H7 (cell line): Measurements from ENCODE around the gene SMURF2. TPM values are rescaled to one million over a fixed set of nuclear protein-coding genes. Genes with fewer than 3 reads are reported as not detected.

Experiments used
- DNase-seq: peaks from one replicate; pipeline ENCODE4 v3.0.0; 2012
- H3K27me3 ChIP-seq: 2 replicates; pipeline ENCODE4 v1.6.0; 2011; ENCODE audit warnings: mild to moderate bottlenecking, low read length; ENCODE audit not compliant: control insufficient read depth, insufficient read depth
- H3K36me3 ChIP-seq: replicated peaks from 2 replicates; pipeline ENCODE4 v1.5.1; 2011; ENCODE audit warnings: low read length; ENCODE audit not compliant: control insufficient read depth, insufficient read depth
- H3K4me3 ChIP-seq: 2 replicates; pipeline ENCODE4 v1.5.1; 2011; ENCODE audit warnings: low read depth, mild to moderate bottlenecking, control low read depth, low read length, moderate library complexity; ENCODE audit not compliant: insufficient read depth
- total RNA-seq: library from RNA; depleted of rRNA; stranded (reverse); fragments of >200 nt; shearing (Covaris generic); gene quantifications from 2 replicates; pipeline ENCODE4 v1.2.3, GENCODE V29; 2014; rRNA removed

SMURF2 gene
- total RNA-seq: 33.9 and 36.2 TPM in 2 replicates

GRCh38 chr17:64661976-64662773 is at the start of gene SMURF2:
TSS of gene SMURF2 (minus strand) at chr17:64662307. CDS start at chr17:64661880, 427 bp downstream.
- peak within 1 kb of the TSS; percentile 67 for H3K4me3 ChIP-seq
- DNase-seq: peak; percentile 96
- H3K36me3 ChIP-seq: no peaks in the 10 kb centered on the region
- H3K27me3 ChIP-seq: no peaks in the 10 kb centered on the region

- DNase-seq: no peak
- Histone ChIP-seq H3K27me3 (no peaks in the 10 kb centered on the region), H3K36me3 (no peaks in the 10 kb centered on the region), H3K4me3 (no peak overlapping the region)
These were observed 47.4 kb upstream of the SMURF2 start for GRCh38 chr17:64709481-64709880.

GRCh38 chr17:64707050-64707591 is 45.0 kb upstream of the SMURF2 start:
- no peak for DNase-seq
- Histone ChIP-seq H3K36me3 (no peaks in the 10 kb centered on the region), H3K27me3 (no peaks in the 10 kb centered on the region), H3K4me3 (no peak overlapping the region)

GRCh38 chr17:64706224-64707049 is 44.3 kb upstream of the SMURF2 start:
- Histone ChIP-seq H3K36me3 (no peaks in the 10 kb centered on the region), H3K27me3 (no peaks in the 10 kb centered on the region), H3K4me3 (no peak overlapping the region)
- no peak for DNase-seq

GRCh38 chr17:64702815-64703214 is 40.7 kb upstream of the SMURF2 start:
- Histone ChIP-seq H3K27me3 (no peaks in the 10 kb centered on the region), H3K4me3 (no peak overlapping the region), H3K36me3 (no peaks in the 10 kb centered on the region)
- DNase-seq: no peak

GRCh38 chr17:64698725-64699124 is 36.6 kb upstream of the SMURF2 start:
- Histone ChIP-seq H3K27me3 (no peaks in the 10 kb centered on the region), H3K36me3 (no peaks in the 10 kb centered on the region), H3K4me3 (no peak overlapping the region)
- no peak for DNase-seq

- Histone ChIP-seq H3K36me3 (no peaks in the 10 kb centered on the region), H3K4me3 (no peak overlapping the region), H3K27me3 (no peaks in the 10 kb centered on the region)
- DNase-seq: no peak
These were observed 32.1 kb upstream of the SMURF2 start for GRCh38 chr17:64694207-64694606.

GRCh38 chr17:64692187-64692586 is 30.1 kb upstream of the SMURF2 start:
- DNase-seq: no peak
- Histone ChIP-seq H3K4me3 (no peak overlapping the region), H3K27me3 (no peaks in the 10 kb centered on the region), H3K36me3 (no peaks in the 10 kb centered on the region)

- Histone ChIP-seq H3K4me3 (no peak overlapping the region), H3K36me3 (no peaks in the 10 kb centered on the region), H3K27me3 (no peaks in the 10 kb centered on the region)
- DNase-seq: no peak
These were observed 27.0 kb upstream of the SMURF2 start for GRCh38 chr17:64689106-64689505.

- H3K36me3 ChIP-seq: no peaks in the 10 kb centered on the region
- no peak overlapping the region for H3K4me3 ChIP-seq
- no peak for DNase-seq
- no peaks in the 10 kb centered on the region for H3K27me3 ChIP-seq
These were observed 26.4 kb upstream of the SMURF2 start for GRCh38 chr17:64688481-64688880.

GRCh38 chr17:64687961-64688360 is 25.9 kb upstream of the SMURF2 start:
- H3K36me3 ChIP-seq: no peaks in the 10 kb centered on the region
- no peak for DNase-seq
- H3K27me3 ChIP-seq: no peaks in the 10 kb centered on the region
- no peak overlapping the region for H3K4me3 ChIP-seq

- no peak for DNase-seq
- Histone ChIP-seq H3K36me3 (no peaks in the 10 kb centered on the region), H3K4me3 (no peak overlapping the region), H3K27me3 (no peaks in the 10 kb centered on the region)
These were observed 25.3 kb upstream of the SMURF2 start for GRCh38 chr17:64687376-64687775.

- no peak overlapping the region for H3K4me3 ChIP-seq
- no peak for DNase-seq
- no peaks in the 10 kb centered on the region for H3K27me3 ChIP-seq
- no peaks in the 10 kb centered on the region for H3K36me3 ChIP-seq
These were observed 24.6 kb upstream of the SMURF2 start for GRCh38 chr17:64686705-64687104.

GRCh38 chr17:64685705-64686104 is 23.6 kb upstream of the SMURF2 start:
- Histone ChIP-seq H3K4me3 (no peak overlapping the region), H3K36me3 (no peaks in the 10 kb centered on the region), H3K27me3 (no peaks in the 10 kb centered on the region)
- DNase-seq: no peak

- no peaks in the 10 kb centered on the region for H3K36me3 ChIP-seq
- DNase-seq: no peak
- no peak overlapping the region for H3K4me3 ChIP-seq
- H3K27me3 ChIP-seq: no peaks in the 10 kb centered on the region
These were observed 21.7 kb upstream of the SMURF2 start for GRCh38 chr17:64683796-64684195.
